Kasumi-1 (cell line): ENCODE results near the gene CDK6.

Source experiments
- DNase-seq, 2 experiments: peaks; one replicate each; lab custom pipeline; 2025; lab: John Stamatoyannopoulos, UW

CDK6 gene

DNA sequence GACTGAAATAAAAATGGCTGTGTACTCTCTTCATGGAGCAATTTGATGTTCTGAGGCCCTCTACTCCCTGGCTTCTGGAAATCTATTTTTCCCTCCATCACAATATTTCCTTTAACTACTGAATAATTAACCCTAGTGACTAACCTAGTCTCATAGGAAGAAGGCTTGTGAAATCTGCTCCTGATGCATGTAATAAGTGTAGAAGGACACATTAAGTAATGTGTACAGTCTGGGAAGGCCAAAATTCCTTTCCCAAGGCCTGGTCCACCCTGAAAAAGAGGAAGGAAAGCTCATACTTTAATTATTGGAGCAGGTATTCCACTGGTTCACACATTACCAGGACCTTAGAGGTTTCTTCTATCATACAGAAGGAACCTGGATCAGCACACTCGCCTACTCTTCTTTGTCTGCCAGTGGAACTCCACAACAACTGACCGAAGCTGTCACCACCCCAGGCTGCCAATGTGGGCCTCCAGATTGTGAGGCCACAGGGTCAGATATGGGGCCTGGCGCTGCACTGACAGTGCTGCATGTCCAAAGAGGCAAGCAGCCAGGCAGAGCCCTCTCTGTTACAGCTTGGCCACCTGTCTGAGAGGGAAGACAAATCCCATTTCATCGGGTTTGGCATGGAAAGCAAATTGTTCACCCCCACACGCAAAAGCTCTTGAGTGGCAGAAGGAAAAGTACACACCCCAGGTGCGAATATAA, 191.8 kb downstream of the CDK6 start:
- no peak for DNase-seq

DNA sequence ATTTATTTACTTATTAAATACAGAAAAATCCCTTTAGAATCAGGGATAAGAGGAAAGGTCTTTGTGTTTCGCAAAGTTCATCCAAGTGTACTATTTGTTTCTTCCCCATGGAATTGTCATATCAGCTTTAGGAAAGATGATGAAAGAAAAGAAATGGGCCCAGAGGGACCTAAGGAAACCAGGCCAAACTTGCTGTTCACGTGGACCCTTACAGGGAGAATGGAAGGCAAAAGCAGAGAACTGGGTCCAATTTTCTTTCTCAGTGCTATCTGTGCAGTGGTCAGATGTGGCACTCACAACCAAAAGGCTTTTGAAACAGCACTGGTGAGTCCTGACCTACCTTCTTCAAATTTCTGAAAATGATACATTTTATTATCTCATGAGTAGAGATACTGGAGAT, 192.6 kb downstream of the CDK6 start:
- no peak for DNase-seq

DNA sequence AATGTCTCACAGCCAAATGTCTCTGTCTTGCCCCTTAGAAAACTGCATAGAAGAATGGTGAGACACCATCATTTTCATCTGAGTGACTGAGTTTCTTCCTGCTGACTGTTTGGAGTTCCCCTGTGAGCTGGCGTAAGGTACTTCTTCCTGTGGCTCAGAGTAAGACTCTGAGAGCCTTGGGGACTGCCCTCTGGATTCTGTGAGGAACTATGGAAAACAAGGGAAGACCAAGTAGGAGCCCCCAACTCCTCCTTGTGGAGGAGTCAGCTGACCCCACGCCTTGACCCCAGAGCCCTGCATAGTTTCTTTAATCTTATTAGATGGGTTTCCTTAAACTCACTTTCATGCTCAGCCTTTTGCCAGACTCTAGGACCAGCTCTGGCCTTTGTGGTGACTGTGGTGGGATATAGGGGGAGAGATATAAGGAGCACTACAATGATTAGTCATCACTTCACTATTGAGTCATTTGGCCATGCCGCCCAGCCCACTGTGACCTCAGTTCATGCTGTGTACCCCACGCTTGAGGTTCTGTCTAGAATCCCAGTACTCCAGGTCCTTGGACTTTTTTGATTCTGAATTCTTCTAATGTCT, 194.4 kb downstream of the CDK6 start:
- peak; percentile 48 to 69 for DNase-seq

DNA sequence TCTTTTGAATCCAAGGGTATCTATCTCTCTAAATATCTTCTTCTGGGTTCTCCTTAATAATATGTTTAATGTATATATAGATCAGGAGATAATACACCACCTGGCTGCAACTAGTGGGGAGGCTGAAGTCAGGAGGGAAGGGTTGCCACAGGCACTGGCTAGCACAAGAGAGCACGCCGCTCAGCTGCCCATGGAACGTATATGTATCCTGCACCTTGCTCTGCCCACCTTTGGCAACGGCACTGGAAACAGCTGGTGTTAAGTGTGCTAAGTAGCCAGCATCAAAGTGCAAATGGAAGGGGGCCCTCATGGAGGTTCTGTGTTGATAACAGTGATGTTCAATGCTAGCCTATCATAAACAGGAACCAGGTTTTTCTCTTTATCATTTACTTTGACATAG, 196.4 kb downstream of the CDK6 start:
- DNase-seq: peak; percentile 77 to 86

DNA sequence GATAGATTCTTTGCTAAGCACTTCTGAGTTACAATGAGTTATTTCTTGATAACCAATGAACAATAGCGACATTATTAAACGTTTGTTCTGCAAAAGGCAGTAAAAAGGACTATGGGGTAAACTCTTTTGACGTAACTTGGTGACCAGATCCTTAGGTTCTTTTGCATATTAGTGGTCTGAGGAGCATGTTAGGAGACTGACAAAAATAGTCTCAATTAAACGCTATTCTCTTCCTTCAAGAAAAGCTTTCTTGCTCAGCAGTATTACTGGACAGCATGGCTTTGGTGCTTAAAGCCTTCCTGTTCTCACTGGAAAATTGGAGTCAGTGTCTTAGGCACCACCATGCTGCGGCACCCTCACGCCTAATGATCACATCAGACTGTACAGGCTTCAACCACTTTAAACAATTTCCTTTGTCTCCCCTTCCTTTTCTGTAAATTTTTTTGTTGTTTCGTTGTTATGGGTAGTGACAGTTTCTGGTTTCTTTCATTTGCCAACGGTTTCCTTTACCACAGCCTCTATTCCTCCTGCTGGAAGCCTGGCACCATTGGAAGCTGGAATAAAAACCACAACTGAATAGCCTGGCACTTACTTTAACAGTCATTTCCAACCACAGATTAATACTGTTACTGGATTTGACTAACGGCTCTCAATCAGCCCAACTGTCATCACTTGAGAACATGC, 197.0 kb downstream of the CDK6 start:
- DNase-seq: peak; percentile 97

DNA sequence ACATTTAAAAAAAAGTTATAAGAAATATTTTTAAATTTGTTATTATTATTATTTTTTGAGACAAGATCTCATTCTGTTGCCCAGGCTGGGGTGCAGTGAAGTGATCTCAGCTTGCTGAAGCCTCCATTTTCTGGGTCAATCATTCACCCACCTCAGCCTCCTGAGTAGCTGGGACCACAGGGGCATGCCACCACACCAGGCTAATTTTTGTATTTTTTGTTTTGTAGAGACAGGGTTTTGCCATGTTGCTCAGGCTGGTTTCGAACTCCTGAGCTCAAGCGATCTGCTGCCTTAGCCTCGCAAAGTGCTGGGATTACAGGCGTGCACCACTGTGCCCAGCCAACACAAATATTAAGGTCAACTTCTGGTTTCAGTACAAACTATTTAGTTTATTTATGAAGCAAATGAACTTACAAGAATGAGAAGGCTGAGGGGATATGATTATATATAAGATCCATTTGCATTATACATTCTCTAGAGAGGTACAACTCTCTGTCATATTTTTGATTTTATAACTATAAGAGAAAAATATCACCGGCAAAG, 200.3 kb downstream of the CDK6 start:
- no peak for DNase-seq

DNA sequence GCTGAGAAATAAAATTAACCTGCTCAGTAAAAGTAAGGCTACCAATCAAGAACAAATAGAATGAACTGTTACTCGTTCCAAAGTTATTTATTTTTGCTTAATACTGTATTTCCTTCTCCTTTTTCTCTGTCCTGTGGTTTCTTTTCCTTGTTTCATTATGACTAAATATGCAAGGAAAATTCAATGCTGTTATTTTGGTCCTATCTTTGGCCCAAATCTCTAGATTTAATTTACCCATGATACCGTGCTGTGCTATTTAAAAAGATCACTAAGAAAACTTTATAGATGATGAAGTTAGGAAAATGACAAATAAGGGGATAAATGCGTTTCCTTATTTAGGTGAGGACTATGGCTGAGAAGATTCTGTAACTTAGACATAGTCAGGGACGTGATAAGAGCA, 200.8 kb downstream of the CDK6 start:
- DNase-seq: peak; percentile 58 to 66

DNA sequence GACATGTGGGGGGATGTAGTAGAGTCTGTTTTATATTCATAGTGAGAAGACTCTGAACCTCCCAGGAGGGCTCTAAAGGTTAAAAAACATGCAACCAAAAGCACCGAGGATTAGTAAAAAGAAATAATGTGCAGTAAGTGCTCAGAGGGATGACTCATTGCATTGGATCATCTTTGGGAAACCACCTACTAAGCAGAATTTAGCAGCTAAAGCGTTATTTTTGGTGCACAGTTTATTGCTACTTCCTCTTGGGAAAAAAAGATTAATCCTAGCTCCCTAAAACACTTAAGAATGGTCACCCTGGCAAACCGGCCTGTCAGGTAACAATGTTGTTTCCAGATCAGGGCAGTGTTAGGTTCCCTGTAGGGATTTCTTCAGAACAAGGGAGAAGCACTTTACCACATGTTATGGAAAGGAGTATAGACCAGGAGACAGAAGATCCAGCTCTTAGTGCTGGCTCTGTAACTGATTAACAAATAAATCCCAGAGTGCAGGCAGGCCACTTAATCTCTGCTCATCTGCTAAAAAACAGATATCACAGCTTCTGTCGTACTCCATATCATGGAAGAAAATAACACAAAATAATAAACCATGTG, 201.4 kb downstream of the CDK6 start:
- peak; percentile 66 to 71 for DNase-seq

DNA sequence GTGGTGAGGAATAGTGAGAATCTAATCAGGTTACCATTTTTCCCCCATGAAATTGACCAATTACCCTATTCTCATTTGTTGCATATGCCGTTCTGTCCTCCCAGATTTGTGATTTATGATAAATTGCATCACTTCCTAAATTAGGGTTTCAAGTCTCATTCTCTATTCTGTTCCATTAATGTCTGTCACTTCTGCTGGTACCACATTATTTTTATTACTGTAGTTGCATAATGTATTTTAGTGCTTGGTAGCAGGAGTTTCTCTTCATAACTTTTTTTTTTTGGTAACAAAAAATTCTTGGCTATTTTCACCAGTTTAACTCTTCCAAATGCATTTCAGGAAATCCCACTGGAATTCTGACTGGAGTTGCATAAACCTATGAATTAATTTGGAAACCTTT, 202.2 kb downstream of the CDK6 start:
- peak; percentile 30 to 48 for DNase-seq

DNA sequence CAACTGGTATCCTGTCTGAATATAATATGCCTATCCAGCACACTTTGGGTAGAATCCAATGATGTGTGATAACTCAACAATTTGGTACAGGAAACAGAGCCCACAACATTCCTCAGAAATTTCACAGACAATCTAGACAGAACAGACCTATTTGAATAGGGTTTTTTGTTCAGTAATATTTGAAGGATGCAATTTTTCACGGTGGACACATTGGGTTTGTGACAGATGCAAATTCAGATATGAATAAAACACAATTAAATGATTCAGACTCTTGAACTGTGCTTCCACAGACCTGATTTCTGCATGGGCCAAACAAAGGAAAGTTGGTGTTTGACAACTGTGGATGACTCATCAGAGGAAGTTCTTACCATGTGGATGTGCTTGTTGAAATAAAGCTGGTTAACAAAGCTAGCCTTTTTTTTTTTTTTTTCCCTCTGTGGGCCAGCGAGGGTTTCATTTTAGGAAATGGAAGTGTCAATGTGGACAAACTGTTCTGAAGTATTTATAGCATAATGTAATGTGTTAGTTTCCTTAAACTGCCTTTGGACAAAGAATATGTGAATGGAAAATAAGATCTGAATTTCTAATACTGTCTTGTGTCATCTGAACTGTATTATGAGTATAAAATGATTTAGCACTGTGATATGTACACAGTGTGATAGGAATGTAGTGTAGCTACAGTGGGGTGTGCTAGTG, 203.0 kb downstream of the CDK6 start:
- DNase-seq: peak; percentile 95 to 96

DNA sequence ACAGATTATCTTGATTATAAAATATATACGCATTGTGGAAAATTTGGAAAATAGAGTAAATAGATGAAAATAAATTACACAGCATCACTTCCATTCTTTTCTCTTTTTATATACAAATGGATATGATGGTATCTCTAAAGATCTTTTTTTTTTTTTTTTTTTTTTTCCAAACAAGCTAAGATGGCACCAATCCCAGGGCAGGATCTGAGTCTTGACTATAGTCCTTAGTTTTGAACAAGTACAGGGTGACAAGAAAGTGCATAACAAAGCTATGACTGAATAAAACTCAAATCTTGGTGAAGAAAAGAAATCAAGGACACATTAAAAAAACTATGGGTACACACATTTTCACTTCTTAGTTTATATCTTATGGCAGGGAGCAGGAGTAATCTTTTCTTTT, 203.6 kb downstream of the CDK6 start:
- no peak for DNase-seq

DNA sequence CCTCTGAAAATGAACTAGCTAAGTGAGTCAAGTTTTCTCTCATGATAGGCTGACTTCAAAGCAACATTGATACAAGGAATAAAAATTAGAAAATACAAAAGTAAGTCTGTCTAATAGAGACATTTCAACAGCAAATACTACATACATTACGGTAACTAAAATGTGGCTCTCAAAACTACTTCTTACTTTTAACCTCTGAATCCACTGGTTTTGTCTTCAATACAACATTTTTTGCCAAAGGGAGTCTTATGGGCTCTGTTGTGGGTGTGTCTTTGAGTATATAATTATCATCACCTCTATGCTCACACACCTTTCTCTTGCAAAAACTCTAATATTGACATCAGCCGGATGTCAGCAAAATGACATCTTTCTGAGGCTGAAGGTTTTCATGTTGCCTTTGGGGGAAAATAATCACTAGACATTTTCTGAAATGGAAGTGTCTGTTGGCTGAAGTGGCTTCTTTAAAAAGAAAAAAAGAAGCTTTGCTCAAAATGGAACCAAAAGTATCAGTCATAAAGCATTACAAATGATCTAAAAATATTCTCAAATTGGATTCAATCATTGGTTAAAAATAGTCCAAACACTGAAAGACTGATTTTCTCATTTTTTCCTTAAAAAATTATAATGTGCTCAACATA, 204.4 kb downstream of the CDK6 start:
- DNase-seq: no peak

DNA sequence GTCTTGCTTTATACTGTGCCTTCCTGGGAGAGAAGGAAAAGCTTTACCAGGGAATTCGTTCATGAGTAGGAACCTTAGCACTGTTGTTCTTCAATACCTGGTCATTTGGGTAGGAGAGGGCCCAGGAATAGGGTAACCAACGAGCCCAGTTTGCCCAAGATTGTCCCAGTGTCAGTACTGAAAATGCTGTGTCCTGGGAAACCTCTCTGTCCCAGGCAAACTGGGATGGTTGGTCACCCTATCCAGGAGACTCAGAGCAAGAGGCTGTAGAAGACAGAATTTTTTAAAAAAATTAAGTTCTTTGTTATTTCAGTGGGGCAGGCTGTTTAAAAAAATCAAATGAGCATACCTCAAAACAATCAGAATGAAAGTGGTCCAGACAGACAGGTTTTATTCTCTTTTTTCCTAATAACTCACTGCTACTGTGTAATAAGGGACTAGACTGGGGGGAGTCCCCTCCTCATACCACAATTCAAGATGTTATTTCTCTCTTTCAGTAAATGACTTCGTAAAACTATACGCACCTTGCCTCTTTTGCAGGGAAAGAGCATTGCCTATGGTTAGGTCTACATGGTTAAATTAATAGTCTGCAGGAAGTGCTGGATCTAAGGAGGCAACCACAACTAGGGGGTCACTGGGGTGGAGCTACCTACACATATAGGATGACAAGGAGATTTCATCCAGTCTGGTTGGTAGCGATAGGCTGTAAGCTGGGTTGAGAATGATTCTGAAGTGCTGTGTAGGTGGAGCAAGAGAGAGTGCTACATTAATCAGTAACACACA, 205.1 kb downstream of the CDK6 start:
- DNase-seq: peak; percentile 62 to 79

DNA sequence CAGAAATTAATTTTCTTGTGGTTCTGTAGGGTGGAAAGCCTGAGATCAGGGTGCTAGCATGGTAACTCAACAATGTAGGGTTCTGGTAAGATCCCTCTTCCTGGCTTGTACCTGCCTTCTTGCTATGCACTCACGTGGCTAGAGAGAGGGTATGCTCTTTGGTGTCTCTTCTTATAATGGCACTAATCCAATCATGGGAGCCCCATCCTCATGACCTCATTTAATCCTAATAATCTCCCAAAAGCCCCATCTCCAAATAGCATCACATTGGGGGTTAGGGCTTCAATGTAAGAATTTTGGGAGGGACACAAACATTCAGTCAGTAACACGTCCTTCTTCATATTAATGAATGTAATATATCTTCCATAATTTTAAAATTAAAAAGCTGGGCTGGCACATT, 206.6 kb downstream of the CDK6 start:
- no peak for DNase-seq

DNA sequence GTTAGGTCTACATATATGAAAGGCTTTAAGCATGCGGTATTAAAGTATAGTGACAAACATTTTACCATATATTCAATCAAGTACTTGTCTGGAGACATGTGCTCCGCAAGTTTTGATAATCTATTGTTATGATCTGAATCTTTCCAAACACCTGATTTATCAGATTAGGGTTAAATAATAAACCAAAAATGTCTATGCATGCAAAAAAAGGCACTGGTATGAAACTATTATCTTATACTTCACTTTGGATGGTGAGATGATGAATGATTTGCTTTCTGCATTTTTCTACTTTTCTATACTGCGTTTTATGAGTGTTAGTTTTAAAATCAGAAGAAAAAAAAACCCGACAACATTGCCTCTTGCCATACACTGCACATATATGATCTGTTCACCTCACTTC, 208.4 kb downstream of the CDK6 start:
- no peak for DNase-seq

DNA sequence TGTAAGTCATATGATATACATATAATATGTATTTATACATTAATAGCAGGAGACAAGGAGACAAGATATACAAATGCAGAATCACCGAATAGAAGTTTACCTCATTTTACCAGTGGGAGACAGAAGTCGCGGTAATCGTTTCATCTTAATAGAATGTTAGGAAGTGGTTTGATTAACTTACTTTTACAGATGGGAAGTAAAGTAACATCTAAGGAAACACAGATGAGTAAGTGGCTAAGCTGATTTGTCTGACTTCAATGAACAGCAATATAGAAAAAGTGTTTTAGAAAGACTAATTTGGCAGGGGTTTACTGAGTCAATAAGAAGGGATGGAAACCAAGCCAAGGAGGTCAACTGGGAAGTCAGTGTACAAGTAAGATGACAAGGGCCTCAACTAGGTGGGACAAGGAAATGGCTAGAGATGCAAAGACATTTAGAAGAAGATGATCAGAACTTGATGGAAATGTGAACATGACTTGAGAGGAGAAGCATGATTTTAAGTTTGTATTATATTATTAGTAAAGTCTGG, 210.0 kb downstream of the CDK6 start:
- DNase-seq: no peak

DNA sequence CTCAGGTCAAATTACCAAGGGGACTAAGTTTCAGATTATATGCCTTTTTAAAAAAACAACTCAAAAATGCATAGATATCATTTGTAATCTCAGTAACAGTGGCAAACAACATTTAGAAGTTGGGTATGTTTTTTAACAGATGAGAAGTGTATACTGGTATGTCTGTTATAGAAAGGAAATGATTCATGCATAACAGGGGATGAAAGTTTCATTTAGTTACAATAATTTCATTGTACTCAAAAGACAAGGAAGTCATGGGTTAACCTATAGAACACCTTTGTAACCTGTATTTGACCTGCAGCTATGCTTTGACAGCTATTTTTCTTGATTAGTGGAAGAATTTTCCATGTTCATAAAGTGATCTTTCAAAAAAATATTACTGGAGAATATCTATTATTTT, 210.8 kb downstream of the CDK6 start:
- no peak for DNase-seq

DNA sequence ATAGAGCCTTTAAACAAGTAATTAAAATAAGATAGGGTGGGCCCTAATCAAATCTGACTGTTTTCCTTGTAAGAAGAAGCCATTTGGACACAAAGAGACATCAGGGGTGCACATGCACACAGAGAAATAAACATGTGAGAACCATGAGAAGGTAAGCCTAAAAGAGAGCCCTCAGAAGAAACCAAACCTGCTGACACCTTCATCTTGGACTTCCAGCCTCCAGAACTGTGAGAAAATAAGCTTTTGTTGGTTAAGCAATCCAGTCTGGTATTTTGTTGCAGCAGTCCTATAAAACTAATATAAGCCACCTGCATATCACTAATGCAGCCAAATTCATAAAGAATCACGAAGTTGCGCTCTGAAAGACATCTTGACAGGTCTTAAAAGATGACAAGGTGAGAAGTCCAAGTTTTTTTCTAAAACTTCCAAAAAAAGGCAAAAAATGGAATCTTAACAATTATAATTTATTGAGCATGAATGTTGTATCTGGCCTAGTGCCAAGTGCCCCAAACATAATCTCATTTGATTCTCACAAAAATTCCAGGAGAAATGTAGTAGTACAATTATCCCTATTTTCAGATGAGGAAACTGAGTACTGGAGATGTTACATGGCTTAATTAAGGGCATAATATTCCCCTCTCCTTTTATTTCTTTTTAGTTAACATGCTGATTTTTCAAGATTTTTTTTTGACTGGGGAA, 211.9 kb downstream of the CDK6 start:
- DNase-seq: no peak

DNA sequence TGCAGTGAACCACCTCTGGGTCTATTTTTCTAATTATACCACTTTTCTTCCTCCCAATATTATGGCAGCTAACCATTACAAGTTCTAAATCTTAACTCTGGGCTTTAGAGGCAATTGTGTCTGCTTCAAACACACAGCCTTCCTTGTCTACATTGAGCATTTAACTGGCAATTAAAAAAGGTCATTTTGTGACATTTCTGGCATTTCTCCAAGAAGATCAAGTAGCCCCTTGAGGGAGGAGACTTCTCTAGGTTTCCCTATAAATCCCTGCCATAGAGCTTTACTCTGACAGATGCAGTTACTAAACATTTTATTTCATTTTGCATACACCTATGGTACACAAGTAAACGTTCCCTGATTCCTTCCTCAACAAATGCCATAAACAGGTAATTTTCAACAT, 212.8 kb downstream of the CDK6 start:
- no peak for DNase-seq

DNA sequence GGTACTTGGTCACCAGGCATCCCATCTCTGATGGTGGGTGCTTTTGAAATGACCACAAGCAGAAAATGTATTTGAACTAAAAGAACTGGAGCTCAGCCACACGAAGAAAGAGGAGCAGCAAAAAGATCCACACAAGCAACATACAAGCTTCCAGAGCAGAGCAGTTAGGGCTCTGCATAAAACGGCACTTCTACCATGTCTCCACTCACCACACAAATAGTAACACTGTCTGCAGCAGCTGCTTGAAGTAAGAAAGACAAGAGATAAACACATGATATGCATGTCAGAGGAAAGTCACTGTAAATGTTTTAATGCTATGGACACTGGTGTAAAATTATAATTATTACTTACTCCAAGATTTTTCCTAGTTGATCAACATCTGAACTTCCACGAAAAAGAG, 213.7 kb downstream of the CDK6 start:
- no peak for DNase-seq
